Body of pancreas (tissue), 4 donors: ENCODE results near the gene FBXL4.

Experiments used
- CTCF ChIP-seq, 7 experiments: fragments of 450-650 bp in 4 of 7; fragments of 200-600 bp in 3 of 7; sonication (generic) in 3 of 7; IDR thresholded peaks; one replicate each; pipeline ENCODE4 v1.5.1; 2016 to 2019; ENCODE audit warnings: antibody characterized with exemption in 7 of 7
- POLR2A ChIP-seq, 3 donors: fragments of 450-650 bp; IDR thresholded peaks; one replicate each; pipeline ENCODE4 v1.6.1; 2016; ENCODE audit warnings: antibody characterized with exemption in 3 of 3, mild to moderate bottlenecking in 2 of 3

DNA sequence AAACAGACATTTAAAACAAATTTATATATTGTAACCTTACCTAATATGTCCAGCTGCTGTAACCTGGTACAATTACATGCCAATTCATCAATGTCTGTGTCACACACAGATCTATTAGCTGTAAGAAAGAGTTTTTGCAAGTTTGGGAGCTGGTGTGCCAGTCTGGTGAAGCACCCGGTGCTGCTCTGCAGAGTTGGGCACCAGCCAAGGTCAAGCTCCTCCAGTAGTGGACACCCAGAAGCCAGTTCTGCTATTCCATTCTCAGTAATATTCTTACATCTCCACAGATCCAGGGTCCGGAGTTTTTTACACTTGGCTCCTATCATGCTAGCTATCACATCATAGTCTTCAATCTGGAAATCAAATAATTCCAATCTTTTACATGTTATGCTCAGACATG lies 72.4 kb downstream of the FBXL4 start:
- TF ChIP-seq CTCF (IDR thresholded peaks at IDR 0.05) (no peak), POLR2A (IDR thresholded peaks at IDR 0.05) (no peak)
